Vagina (tissue), 2 donors: ENCODE measurements around the gene LRCH1. TPM values are rescaled to one million over a fixed set of nuclear protein-coding genes. Genes with fewer than 3 reads are reported as not detected.

Experiments
- DNase-seq, 2 donors: peaks; one replicate each; pipeline ENCODE4 v3.0.0-alpha.2; 2017; ENCODE audit errors: extremely low spot score in 2 of 2
- H3K27ac ChIP-seq: fragments of 200-600 bp; sonication (generic); one replicate; pipeline ENCODE4 v1.5.1; 2019
- H3K27me3 ChIP-seq: fragments of 200-600 bp; sonication (generic); one replicate; pipeline ENCODE4 v1.5.1; 2019
- H3K36me3 ChIP-seq, 2 donors: fragments of 200-600 bp; sonication (generic); one replicate each; pipeline ENCODE4 v1.5.1; 2017 to 2019
- H3K4me1 ChIP-seq: fragments of 200-600 bp; sonication (generic); one replicate; pipeline ENCODE4 v1.5.1; 2019
- H3K4me3 ChIP-seq, 2 donors: fragments of 200-600 bp; sonication (generic); 1 replicate in 1 of 2; 2 replicates in 1 of 2; pipeline ENCODE4 v1.5.1; 2016 to 2019
- H3K9me3 ChIP-seq: fragments of 200-600 bp; sonication (generic); one replicate; pipeline ENCODE4 v1.5.1; 2019
- CTCF ChIP-seq, 3 experiments: fragments of 450-650 bp in 2 of 3; fragments of 200-600 bp in 1 of 3; sonication (generic) in 1 of 3; IDR thresholded peaks; one replicate each; pipeline ENCODE4 v1.5.1; 2017 to 2019; ENCODE audit warnings: antibody characterized with exemption in 3 of 3, mild to moderate bottlenecking in 2 of 3, moderate library complexity in 2 of 3
- POLR2A ChIP-seq, 2 donors: fragments of 450-650 bp; IDR thresholded peaks; one replicate each; pipeline ENCODE4 v1.6.1; 2017; ENCODE audit warnings: antibody characterized with exemption in 2 of 2, mild to moderate bottlenecking in 2 of 2, moderate library complexity in 2 of 2
- POLR2AphosphoS5 ChIP-seq, 2 donors: sonication (generic); formaldehyde crosslinking; IDR thresholded peaks; one replicate each; pipeline ENCODE4 v1.9.0; 2017; ENCODE audit warnings: antibody characterized with exemption in 2 of 2, mild to moderate bottlenecking in 2 of 2, low read depth in 1 of 2; ENCODE audit not compliant: insufficient read depth in 1 of 2
- intact Hi-C: fragments of 100-400 bp; cut with DNase I; formaldehyde crosslinking; loops from one replicate; pipeline ENCODE4 v1.15.1; 2023
- total RNA-seq: library from RNA; depleted of rRNA; stranded (reverse); fragments of >200 nt; gene quantifications from one replicate; pipeline ENCODE4 v1.2.3, GENCODE V29; 2016

Gene LRCH1
- total RNA-seq, 1 donor from 2014 or later: 21.4 TPM

GRCh38 chr13:46598140-46598819 is 45.3 kb downstream of the LRCH1 start:
- intact Hi-C loops: no loop called here
- no peak overlapping the region for H3K27ac ChIP-seq
- H3K9me3 ChIP-seq: no peaks in the 10 kb centered on the region
- H3K36me3 ChIP-seq: no peaks in the 10 kb centered on the region
- TF ChIP-seq CTCF (IDR thresholded peaks at IDR 0.05) (no peak), POLR2AphosphoS5 (IDR thresholded peaks at IDR 0.05; ENCODE audit: insufficient read depth in 1 of 2, low read depth in 1 of 2) (peak in 1 of 2 donors; percentile 34), POLR2A (IDR thresholded peaks at IDR 0.05) (no peak)
- H3K27me3 ChIP-seq: no peaks in the 10 kb centered on the region
- H3K4me3 ChIP-seq: no peak overlapping the region
- no peak for DNase-seq
- H3K4me1 ChIP-seq: peaks cover 84% of the 10 kb centered on the region

- DNase-seq: no peak
- Histone ChIP-seq H3K9me3 (no peaks in the 10 kb centered on the region), H3K27me3 (no peaks in the 10 kb centered on the region), H3K27ac (no peak overlapping the region), H3K36me3 (no peaks in the 10 kb centered on the region), H3K4me3 (no peak overlapping the region), H3K4me1 (peaks cover 84% of the 10 kb centered on the region)
- intact Hi-C loops: no loop called here
- TF ChIP-seq POLR2AphosphoS5 (IDR thresholded peaks at IDR 0.05; ENCODE audit: insufficient read depth in 1 of 2, low read depth in 1 of 2): no peak
- TF ChIP-seq POLR2A (IDR thresholded peaks at IDR 0.05): no peak
- TF ChIP-seq CTCF (IDR thresholded peaks at IDR 0.05): no peak
Observed at GRCh38 chr13:46598820-46599180, 45.8 kb downstream of the LRCH1 start.

GRCh38 chr13:46600943-46601311 is 48.0 kb downstream of the LRCH1 start:
- H3K4me1 ChIP-seq: peaks cover 84% of the 10 kb centered on the region
- H3K27me3 ChIP-seq: no peaks in the 10 kb centered on the region
- intact Hi-C loops: no loop called here
- no peaks in the 10 kb centered on the region for H3K36me3 ChIP-seq
- DNase-seq: no peak
- H3K4me3 ChIP-seq: no peak overlapping the region
- no peaks in the 10 kb centered on the region for H3K9me3 ChIP-seq
- TF ChIP-seq POLR2A (IDR thresholded peaks at IDR 0.05) (no peak), POLR2AphosphoS5 (IDR thresholded peaks at IDR 0.05; ENCODE audit: insufficient read depth in 1 of 2, low read depth in 1 of 2) (no peak), CTCF (IDR thresholded peaks at IDR 0.05) (no peak)
- H3K27ac ChIP-seq: no peak overlapping the region

- no peak overlapping the region for H3K4me3 ChIP-seq
- DNase-seq: no peak
- no peak overlapping the region for H3K27ac ChIP-seq
- H3K27me3 ChIP-seq: no peaks in the 10 kb centered on the region
- TF ChIP-seq POLR2A (IDR thresholded peaks at IDR 0.05): no peak
- no peak for TF ChIP-seq POLR2AphosphoS5 (IDR thresholded peaks at IDR 0.05; ENCODE audit: insufficient read depth in 1 of 2, low read depth in 1 of 2)
- TF ChIP-seq CTCF (IDR thresholded peaks at IDR 0.05): no peak
- intact Hi-C loops: no loop called here
- no peaks in the 10 kb centered on the region for H3K9me3 ChIP-seq
- H3K36me3 ChIP-seq: no peaks in the 10 kb centered on the region
- peaks cover 84% of the 10 kb centered on the region for H3K4me1 ChIP-seq
Observed at GRCh38 chr13:46602531-46602930, 49.6 kb downstream of the LRCH1 start.

GRCh38 chr13:46603165-46603603 is 50.2 kb downstream of the LRCH1 start:
- no peak overlapping the region for H3K27ac ChIP-seq
- no peaks in the 10 kb centered on the region for H3K36me3 ChIP-seq
- no peaks in the 10 kb centered on the region for H3K9me3 ChIP-seq
- peaks cover 81% of the 10 kb centered on the region for H3K4me1 ChIP-seq
- no peak for TF ChIP-seq POLR2A (IDR thresholded peaks at IDR 0.05)
- no peak for TF ChIP-seq POLR2AphosphoS5 (IDR thresholded peaks at IDR 0.05; ENCODE audit: insufficient read depth in 1 of 2, low read depth in 1 of 2)
- DNase-seq: no peak
- no peaks in the 10 kb centered on the region for H3K27me3 ChIP-seq
- no peak overlapping the region for H3K4me3 ChIP-seq
- intact Hi-C loops: no loop called here
